MM.1S (cell line): ENCODE data around the gene CCS.
A peak's percentile ranks its signal among the peaks of the same experiment; 100 is the strongest.
"Not testable (repeated sequence)": the region's sequence is repeated elsewhere in the genome, so short reads cannot be mapped to it uniquely, and the experiment has no call there.

Experiments
- DNase-seq: peaks from one replicate; pipeline ENCODE4 v3.0.0-alpha.2; 2015
- H2AFZ ChIP-seq: fragments of 300-600 bp; sonication (generic); 2 replicates; pipeline ENCODE4 v1.6.0; 2016; ENCODE audit warnings: antibody characterized with exemption, low read length
- H3F3A ChIP-seq: fragments of 300-600 bp; sonication (generic); 2 replicates; pipeline ENCODE4 v1.6.1; 2016; ENCODE audit warnings: mild to moderate bottlenecking, antibody characterized with exemption, low read length, moderate library complexity, mixed read lengths; ENCODE audit not compliant: insufficient read depth
- H3K27ac ChIP-seq: fragments of 300-600 bp; sonication (generic); 2 replicates; pipeline ENCODE4 v1.5.1; 2016; ENCODE audit warnings: mild to moderate bottlenecking, low read length
- H3K27me3 ChIP-seq: fragments of 300-600 bp; sonication (generic); replicated peaks from 2 replicates; pipeline ENCODE4 v1.6.0; 2016; ENCODE audit warnings: low read length; ENCODE audit not compliant: insufficient read depth
- H3K36me3 ChIP-seq: fragments of 300-600 bp; sonication (generic); replicated peaks from 2 replicates; pipeline ENCODE4 v1.6.1; 2016; ENCODE audit warnings: mild to moderate bottlenecking, low read length, mixed read lengths; ENCODE audit not compliant: insufficient read depth
- H3K4me1 ChIP-seq: fragments of 300-600 bp; sonication (generic); 2 replicates; pipeline ENCODE4 v1.6.1; 2016; ENCODE audit warnings: low read length, mixed read lengths
- H3K4me2 ChIP-seq: fragments of 300-600 bp; sonication (generic); 2 replicates; pipeline ENCODE4 v1.6.0; 2016; ENCODE audit warnings: low read depth, low read length
- H3K4me3 ChIP-seq: fragments of 300-600 bp; sonication (generic); 2 replicates; pipeline ENCODE4 v1.5.1; 2016; ENCODE audit warnings: low read length, mixed read lengths
- H3K79me2 ChIP-seq: fragments of 300-600 bp; sonication (generic); 2 replicates; pipeline ENCODE4 v1.6.1; 2016; ENCODE audit warnings: mixed run types, low read length, mixed read lengths
- H3K9ac ChIP-seq: fragments of 300-600 bp; sonication (generic); 2 replicates; pipeline ENCODE4 v1.6.1; 2016; ENCODE audit warnings: low read length, mixed read lengths
- H3K9me2 ChIP-seq: fragments of 300-600 bp; sonication (generic); replicated peaks from 2 replicates; pipeline ENCODE4 v1.6.1; 2016; ENCODE audit warnings: mild to moderate bottlenecking, low read length, mixed read lengths; ENCODE audit not compliant: insufficient read depth
- H3K9me3 ChIP-seq: fragments of 300-600 bp; sonication (generic); replicated peaks from 2 replicates; pipeline ENCODE4 v1.6.1; 2016; ENCODE audit warnings: mild to moderate bottlenecking, low read length, mixed read lengths; ENCODE audit not compliant: insufficient read depth
- H4K20me1 ChIP-seq: fragments of 300-600 bp; sonication (generic); 2 replicates; pipeline ENCODE4 v1.6.1; 2016; ENCODE audit warnings: mild to moderate bottlenecking, low read length, moderate library complexity, mixed read lengths; ENCODE audit not compliant: insufficient read depth
- CTCF ChIP-seq: fragments of 300-600 bp; sonication (generic); IDR thresholded peaks from 2 replicates; pipeline ENCODE4 v1.5.1; 2016; ENCODE audit warnings: antibody characterized with exemption, low read length, mixed read lengths
- EZH2 ChIP-seq: fragments of 300-600 bp; sonication (generic); optimal IDR thresholded peaks from 2 replicates; pipeline ENCODE3; 2017; ENCODE audit warnings: low read depth, mild to moderate bottlenecking, antibody characterized with exemption, low read length, mixed read lengths
- EZH2phosphoT487 ChIP-seq: fragments of 300-600 bp; sonication (generic); IDR thresholded peaks from 2 replicates; pipeline ENCODE4 v1.6.1; 2018; ENCODE audit warnings: antibody characterized with exemption, low read length

The CCS gene

GRCh38 chr11:66592457-66593302, at the start of gene CCS, which contains the start of gene CCDC87:
CCS (plus strand) TSS chr11:66593185; CDS start chr11:66593262, 77 bp downstream.
CCDC87 (minus strand) TSS chr11:66593063; CDS start chr11:66593015, 48 bp downstream.
- Histone ChIP-seq H3K27me3 (peaks cover 15% of the 10 kb centered on the region; the same call in 1 of the 2 replicates), H3K4me2 (peak within 1 kb of the TSS; percentile 92), H3K27ac (no peak within 1 kb of the TSS), H3K4me1 (peaks cover 3% of the 10 kb centered on the region; the same call in 1 of the 2 replicates), H3K9ac (peak within 1 kb of the TSS; percentile 74), H3K79me2 (peaks cover 8% of the 10 kb centered on the region; the same call in 1 of the 2 replicates), H3K9me2 (no peaks in the 10 kb centered on the region), H3F3A (no peaks in the 10 kb centered on the region), H3K9me3 (no peaks in the 10 kb centered on the region), H4K20me1 (no peaks in the 10 kb centered on the region), H2AFZ (peak within 1 kb of the TSS; percentile 95), H3K36me3 (no peaks in the 10 kb centered on the region), H3K4me3 (peak within 1 kb of the TSS; percentile 82)
- peak; percentile 97 for DNase-seq
- TF ChIP-seq EZH2 (no peak), EZH2phosphoT487 (no peak), CTCF (peak; percentile 61)

GRCh38 chr11:66543263-66544107, 49.5 kb upstream of the CCS start:
- Histone ChIP-seq H2AFZ (no peak overlapping the region), H3K4me1 (peaks cover 7% of the 10 kb centered on the region; the same call in 1 of the 2 replicates), H3K9me2 (no peaks in the 10 kb centered on the region), H3K4me2 (no peak overlapping the region), H3K27ac (no peak overlapping the region), H3F3A (peaks cover 3% of the 10 kb centered on the region; the same call in 1 of the 2 replicates), H3K4me3 (no peak overlapping the region), H3K36me3 (no peaks in the 10 kb centered on the region), H3K79me2 (peaks cover 5% of the 10 kb centered on the region; the same call in 1 of the 2 replicates), H4K20me1 (no peaks in the 10 kb centered on the region), H3K27me3 (peaks cover 19% of the 10 kb centered on the region; the same call in 1 of the 2 replicates), H3K9me3 (no peaks in the 10 kb centered on the region), H3K9ac (no peak overlapping the region)
- TF ChIP-seq CTCF, result no peak
- no peak for TF ChIP-seq EZH2
- no peak for TF ChIP-seq EZH2phosphoT487
- no peak for DNase-seq

- not testable (repeated sequence) for H3F3A ChIP-seq, H3K36me3 ChIP-seq, DNase-seq, H3K79me2 ChIP-seq, H3K27ac ChIP-seq, H4K20me1 ChIP-seq, H3K9me3 ChIP-seq, H2AFZ ChIP-seq, H3K4me1 ChIP-seq, H3K9me2 ChIP-seq
- Histone ChIP-seq H3K4me3 (peak overlapping the region; percentile 98), H3K27me3 (peaks cover 33% of the 10 kb centered on the region), H3K4me2 (peak overlapping the region; percentile 94), H3K9ac (peak overlapping the region; percentile 91; the same call in 1 of the 2 replicates)
These were observed 48.0 kb upstream of the CCS start for GRCh38 chr11:66544952-66545351.
